NCI-H748 treated with DMSO at 0.1 percent for 48 hours (cell line): ENCODE measurements around the gene INPP5A.
A peak's percentile ranks its signal among the peaks of the same experiment; 100 is the strongest.

Source experiments
- DNase-seq: peaks from one replicate; lab custom pipeline; 2025; lab: John Stamatoyannopoulos, UW

INPP5A gene

GRCh38 chr10:132536241-132536876 lies 1.2 kb upstream of the INPP5A start:
- DNase-seq: no peak

GRCh38 chr10:132536877-132537683 lies 507 bp upstream of the INPP5A start:
- peak; percentile 92 for DNase-seq

- DNase-seq: no peak
These were observed 623 bp downstream of the INPP5A start for GRCh38 chr10:132538031-132538789.

- no peak for DNase-seq
These were observed 1.3 kb downstream of the INPP5A start for GRCh38 chr10:132538790-132539421.

DNA sequence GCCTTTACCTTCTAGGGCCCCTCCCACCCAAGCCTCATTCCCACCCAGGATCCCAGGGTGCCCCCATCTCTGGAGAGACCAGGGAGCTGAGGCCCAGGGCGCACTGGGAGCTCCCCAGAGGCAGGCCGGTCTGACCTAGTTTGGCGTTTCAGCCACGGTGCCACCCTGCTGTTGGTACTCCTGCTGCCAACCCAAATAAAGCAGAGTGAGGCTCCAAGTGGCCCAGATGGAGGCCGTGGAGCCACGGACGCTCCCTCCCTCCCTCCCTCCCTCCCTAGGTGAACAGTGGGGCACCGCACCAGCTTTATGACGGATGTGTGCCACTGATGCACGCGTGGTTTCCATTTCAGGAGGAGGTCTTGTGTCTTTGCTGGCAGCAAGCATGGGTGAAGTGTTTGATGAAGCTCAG lies 1.8 kb downstream of the INPP5A start:
- no peak for DNase-seq

- no peak for DNase-seq
These were observed 2.3 kb downstream of the INPP5A start for GRCh38 chr10:132539894-132540293.

- no peak for DNase-seq
These were observed 2.9 kb downstream of the INPP5A start for GRCh38 chr10:132540456-132540855.

- DNase-seq: no peak
These were observed 3.5 kb downstream of the INPP5A start for GRCh38 chr10:132541129-132541528.

DNA sequence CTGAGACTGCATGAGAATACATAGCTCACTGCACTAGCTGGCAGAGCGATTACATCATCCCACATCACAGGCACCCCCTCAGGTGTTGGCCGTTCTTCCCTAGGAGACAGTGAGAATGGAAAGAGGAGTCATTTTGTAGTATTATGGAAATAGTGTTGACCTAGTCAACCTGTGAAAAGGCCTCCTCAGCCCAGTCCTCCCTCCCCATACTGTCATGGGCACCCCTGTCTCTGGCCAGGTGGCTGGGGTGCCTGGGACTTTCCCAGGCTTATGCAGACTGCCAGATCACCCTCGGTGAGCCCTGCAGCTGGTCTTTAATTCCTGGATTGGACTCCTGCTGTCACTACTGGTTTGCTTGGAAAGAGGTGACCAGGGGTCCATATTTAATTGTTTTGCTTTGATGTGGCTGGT lies 4.0 kb downstream of the INPP5A start:
- no peak for DNase-seq

GRCh38 chr10:132542086-132542775 lies 4.6 kb downstream of the INPP5A start:
- DNase-seq: no peak

GRCh38 chr10:132542819-132543218 lies 5.2 kb downstream of the INPP5A start:
- DNase-seq: no peak

- DNase-seq: no peak
These were observed 6.5 kb downstream of the INPP5A start for GRCh38 chr10:132543916-132544743.

DNA sequence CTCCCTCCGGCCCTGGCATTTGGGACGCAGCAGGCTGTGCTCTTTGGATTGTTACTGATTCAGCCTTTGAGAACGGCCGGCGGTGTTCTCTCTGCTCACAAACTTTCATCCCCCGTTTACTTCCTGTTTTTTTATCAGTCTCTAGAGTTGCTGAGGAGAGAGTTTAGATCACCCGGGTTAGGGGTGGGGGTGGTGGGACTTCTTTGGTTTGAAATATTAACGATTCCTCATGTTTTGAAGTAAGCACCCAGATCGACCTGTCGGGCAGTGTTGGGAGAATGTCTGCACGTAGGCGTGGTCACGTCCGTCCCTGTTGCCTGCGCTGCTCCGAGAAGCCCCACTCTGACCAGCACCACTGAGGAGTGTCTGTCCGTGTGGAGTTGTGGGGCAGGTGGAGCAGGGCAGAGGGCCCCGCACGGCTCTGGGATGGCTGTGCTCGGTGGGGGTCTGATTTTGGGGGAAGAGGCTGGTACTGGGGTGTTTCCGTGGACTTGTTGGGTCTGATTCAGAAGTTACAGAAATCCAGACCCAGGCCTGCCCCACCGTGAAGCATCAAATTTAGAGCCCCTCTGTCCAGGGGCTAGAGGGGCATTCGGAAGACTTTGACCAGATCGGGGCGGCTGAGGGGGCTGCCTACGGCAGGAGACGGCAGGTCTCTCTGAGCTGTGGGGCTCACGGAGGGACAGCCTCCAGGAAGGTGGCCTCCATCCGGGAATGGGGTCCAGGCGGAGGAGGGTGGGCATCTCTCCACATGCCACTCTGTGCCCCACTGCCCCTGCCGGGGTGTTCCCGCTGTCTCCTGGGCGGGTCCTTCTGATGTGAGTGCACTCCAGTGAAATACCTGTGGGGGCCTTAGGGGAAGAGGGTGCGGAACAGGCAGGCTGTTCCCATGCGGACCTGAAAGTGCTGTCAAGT lies 7.4 kb downstream of the INPP5A start:
- no peak for DNase-seq

- no peak for DNase-seq
These were observed 8.2 kb downstream of the INPP5A start for GRCh38 chr10:132545659-132546367.

DNA sequence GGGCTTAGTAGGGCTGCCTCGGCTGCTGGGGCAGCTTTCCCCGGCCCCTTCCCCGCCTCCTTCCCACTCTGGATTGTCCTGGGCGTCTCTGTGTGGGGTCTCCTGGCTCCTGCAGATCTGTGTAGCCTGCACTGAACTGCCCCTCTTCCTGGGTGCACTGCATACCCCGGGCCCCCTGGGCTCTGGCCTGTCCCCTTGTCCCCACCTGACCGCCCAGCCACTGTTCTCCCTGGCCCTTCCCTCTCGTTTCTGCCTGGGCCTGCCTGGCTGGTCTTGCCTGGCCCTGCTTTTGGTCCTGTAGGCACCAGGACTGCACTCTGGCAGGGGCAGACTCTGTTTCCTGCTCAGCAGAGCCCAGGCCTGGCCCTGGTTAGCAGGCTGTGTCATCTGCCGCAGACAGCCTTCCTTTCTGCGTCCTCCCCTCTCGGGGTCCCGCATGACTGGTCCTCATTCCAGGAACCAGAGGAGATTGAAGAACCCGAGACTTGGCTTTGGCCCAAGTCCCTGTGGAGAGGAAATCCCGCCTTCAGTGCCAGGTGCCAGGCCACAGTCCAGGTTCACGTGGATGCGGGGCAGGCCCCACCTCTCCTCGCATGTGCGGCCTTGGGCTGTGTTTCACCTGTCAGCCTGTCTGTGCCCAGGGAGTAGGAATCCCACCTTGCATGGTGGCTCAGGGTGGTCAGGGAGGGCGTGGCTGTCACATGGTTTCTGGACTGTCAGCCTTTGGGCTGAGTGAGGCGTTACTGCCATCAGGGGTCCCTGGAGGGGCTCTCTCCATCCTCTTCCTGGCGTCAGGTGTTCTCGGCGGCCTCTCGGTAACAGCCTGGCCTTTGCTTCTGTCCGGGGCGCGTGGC lies 9.2 kb downstream of the INPP5A start:
- DNase-seq: no peak

- DNase-seq: no peak
These were observed 9.9 kb downstream of the INPP5A start for GRCh38 chr10:132547421-132547861.

DNA sequence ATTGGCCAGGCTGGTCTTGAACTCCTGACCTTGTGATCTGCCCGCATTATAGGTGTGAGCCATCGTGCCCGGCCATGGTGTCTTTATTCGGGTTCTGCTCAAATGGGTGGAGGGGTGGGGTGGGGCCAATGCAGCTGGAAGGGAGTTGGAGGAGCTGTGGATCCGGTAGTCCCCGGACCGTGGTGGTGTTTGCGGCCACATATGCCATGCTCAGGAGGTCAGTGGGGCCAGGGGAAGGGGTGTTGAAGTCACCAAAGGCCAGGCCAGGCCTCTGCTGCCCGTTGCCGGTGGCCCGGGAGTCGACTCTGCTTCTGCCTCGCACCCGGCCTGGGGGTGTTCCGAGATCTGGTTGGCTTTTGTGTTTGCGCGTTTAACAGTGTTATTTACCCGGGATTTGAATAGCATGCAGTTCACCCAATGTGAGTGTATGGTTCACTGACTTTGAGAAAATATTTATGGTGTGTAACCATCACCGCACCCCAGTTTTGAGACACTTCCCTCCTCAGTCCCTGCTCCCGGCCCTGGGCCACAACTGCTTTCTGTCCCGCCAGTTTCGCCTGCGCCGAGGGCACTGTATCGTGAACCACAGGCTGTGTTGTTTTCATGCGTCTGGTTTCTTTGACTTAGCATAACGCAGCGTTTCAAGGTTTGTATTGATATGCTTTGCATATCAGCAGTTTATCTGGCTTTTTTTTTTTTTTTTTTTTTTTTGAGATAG lies 10.7 kb downstream of the INPP5A start:
- DNase-seq: no peak
